Measurements from ENCODE around the gene ODF4.

Gene ODF4

DNA sequence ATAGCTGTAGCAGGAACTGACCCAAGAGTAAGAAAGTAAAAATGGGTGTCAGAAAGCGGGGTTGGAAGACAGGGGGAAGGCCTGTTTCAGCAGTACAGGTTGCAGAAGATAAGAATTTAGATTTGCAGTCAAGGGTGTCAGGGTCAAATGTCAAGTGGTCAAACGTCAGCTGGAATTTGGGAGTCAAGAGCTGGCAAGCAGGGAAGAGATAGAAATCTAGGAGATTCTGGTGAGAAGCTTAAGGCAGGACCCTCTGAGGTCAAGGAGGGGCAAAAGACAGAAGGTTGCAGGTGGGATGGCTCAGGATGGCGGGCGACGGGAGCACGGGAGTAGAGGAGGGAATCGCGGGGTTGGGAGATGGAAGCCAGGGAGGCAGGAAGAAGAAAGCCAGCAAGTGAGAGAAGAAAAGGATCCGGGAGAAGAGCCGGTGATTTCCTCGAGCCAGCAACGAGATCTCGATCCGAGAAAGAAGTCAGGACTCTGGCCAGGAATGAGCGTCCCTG, 44.8 kb upstream of the ODF4 start:
- no peak for TF ChIP-seq POLR2AphosphoS5 (IDR thresholded peaks at IDR 0.05; ENCODE audit: low read depth, low read length)
- no peak for TF ChIP-seq TAF1 (IDR thresholded peaks at IDR 0.05; ENCODE audit: borderline replicate concordance, insufficient read depth, low read length)
- TF ChIP-seq, protein P1, sequence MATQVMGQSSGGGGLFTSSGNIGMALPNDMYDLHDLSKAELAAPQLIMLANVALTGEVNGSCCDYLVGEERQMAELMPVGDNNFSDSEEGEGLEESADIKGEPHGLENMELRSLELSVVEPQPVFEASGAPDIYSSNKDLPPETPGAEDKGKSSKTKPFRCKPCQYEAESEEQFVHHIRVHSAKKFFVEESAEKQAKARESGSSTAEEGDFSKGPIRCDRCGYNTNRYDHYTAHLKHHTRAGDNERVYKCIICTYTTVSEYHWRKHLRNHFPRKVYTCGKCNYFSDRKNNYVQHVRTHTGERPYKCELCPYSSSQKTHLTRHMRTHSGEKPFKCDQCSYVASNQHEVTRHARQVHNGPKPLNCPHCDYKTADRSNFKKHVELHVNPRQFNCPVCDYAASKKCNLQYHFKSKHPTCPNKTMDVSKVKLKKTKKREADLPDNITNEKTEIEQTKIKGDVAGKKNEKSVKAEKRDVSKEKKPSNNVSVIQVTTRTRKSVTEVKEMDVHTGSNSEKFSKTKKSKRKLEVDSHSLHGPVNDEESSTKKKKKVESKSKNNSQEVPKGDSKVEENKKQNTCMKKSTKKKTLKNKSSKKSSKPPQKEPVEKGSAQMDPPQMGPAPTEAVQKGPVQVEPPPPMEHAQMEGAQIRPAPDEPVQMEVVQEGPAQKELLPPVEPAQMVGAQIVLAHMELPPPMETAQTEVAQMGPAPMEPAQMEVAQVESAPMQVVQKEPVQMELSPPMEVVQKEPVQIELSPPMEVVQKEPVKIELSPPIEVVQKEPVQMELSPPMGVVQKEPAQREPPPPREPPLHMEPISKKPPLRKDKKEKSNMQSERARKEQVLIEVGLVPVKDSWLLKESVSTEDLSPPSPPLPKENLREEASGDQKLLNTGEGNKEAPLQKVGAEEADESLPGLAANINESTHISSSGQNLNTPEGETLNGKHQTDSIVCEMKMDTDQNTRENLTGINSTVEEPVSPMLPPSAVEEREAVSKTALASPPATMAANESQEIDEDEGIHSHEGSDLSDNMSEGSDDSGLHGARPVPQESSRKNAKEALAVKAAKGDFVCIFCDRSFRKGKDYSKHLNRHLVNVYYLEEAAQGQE (IDR thresholded peaks at IDR 0.05; ENCODE audit: insufficient read depth in 1 of 2, low read depth in 2 of 2, low read length in 2 of 2), result no peak

DNA sequence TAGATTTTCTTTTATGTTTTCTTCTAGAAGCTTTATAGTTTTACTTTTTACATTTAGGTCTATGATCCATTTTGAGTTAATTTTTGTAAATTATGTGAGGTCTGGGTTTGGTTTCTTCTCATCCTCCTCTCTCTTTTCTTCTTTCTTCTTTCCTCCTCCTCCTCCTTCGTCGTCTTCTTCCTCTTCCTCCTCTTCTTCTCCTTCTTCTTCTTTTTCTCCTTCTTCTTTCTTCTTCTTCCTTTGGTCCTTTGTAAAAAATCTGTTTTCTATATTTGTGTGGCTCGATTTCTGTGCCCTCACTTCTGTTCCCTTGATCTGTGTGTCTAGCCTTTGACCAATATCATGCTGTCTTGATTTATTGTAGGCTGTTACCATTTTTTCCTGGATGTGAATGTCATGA, 39.4 kb upstream of the ODF4 start:
- TF ChIP-seq, protein P1 (IDR thresholded peaks at IDR 0.05; ENCODE audit: insufficient read depth in 1 of 2, low read depth in 2 of 2, low read length in 2 of 2), result no peak
- TF ChIP-seq TAF1 (IDR thresholded peaks at IDR 0.05; ENCODE audit: borderline replicate concordance, insufficient read depth, low read length), result no peak
- no peak for TF ChIP-seq SIN3A (IDR thresholded peaks at IDR 0.05; ENCODE audit: borderline replicate concordance, insufficient read depth, low read length)
- no peak for TF ChIP-seq FOXP2 (optimal IDR thresholded peaks at IDR 0.05; ENCODE audit: borderline replicate concordance, extremely low read depth, extremely low read length, insufficient read depth)
- TF ChIP-seq POLR2AphosphoS5 (IDR thresholded peaks at IDR 0.05; ENCODE audit: low read depth, low read length), result no peak

DNA sequence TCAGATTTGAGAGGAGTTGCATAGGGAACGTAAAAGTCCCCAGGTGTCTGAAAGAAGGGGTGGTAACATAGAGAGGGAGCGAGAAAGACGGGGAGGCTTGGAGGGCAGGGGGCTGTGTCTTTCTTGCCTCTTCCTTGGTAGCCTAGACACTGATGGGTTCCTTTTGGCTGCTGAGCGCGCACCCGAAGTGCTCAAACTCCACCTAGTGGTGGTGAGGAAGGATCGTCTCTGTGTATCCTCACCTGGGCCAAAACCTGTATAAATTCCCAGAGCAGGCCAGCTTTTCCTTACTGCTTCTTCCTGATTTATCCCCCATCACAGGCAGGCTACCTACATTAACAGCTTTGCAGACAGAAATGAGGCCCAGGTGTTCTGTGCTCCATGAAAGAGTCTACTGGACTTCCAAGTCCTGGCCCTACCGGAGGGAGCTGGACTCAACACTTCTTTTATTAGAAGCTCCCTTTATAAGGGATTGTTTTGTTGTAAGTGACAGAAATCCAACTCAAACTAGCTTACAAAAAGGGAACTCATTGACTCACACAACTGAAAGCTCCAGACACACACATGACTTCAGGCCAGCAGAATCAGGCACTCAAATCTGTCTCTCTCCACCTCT, 38.9 kb upstream of the ODF4 start:
- TF ChIP-seq SIN3A (IDR thresholded peaks at IDR 0.05; ENCODE audit: borderline replicate concordance, insufficient read depth, low read length) (no peak), TAF1 (IDR thresholded peaks at IDR 0.05; ENCODE audit: borderline replicate concordance, insufficient read depth, low read length) (no peak), POLR2AphosphoS5 (IDR thresholded peaks at IDR 0.05; ENCODE audit: low read depth, low read length) (no peak), FOXP2 (optimal IDR thresholded peaks at IDR 0.05; ENCODE audit: borderline replicate concordance, extremely low read depth, extremely low read length, insufficient read depth) (peak; percentile 34)

DNA sequence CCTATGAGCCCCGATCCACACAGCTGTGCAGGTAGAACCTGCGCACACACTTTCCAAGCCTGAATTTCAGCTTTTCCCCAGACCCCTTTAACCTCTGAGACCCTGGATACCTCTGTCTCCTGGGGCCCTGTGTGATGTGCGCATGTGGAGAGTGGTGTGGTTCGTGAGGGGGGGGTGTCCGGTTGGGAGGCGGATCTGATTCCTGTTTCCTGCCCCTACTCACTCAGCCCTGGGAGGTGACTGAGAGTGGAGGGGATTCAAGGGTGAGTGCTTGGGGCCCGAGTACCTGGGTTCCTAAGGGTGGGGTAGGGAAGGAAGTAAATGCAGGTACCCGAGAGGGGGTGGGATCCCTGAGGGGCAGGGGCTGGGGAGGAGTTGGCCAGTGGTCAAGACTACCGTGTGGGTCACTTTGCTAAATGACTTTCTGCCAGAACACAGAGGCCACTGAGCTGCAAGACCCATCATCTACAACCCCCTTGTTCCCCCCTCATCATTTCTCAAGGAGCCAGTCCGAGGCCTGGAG, 29.0 kb upstream of the ODF4 start:
- TF ChIP-seq FOXP2 (optimal IDR thresholded peaks at IDR 0.05; ENCODE audit: borderline replicate concordance, extremely low read depth, extremely low read length, insufficient read depth) (peak; percentile 59), POLR2AphosphoS5 (IDR thresholded peaks at IDR 0.05; ENCODE audit: low read depth, low read length) (no peak; the same call in 1 of the 2 replicates), SIN3A (IDR thresholded peaks at IDR 0.05; ENCODE audit: borderline replicate concordance, insufficient read depth, low read length) (peak; percentile 78; the same call in 1 of the 2 replicates), TAF1 (IDR thresholded peaks at IDR 0.05; ENCODE audit: borderline replicate concordance, insufficient read depth, low read length) (peak; percentile 79; the same call in 1 of the 2 replicates)
- TF ChIP-seq, protein P1 (IDR thresholded peaks at IDR 0.05; ENCODE audit: insufficient read depth in 1 of 2, low read depth in 2 of 2, low read length in 2 of 2), result peak in 1 of 2 experiments; percentile 24; a peak in 1 of 4 replicates

DNA sequence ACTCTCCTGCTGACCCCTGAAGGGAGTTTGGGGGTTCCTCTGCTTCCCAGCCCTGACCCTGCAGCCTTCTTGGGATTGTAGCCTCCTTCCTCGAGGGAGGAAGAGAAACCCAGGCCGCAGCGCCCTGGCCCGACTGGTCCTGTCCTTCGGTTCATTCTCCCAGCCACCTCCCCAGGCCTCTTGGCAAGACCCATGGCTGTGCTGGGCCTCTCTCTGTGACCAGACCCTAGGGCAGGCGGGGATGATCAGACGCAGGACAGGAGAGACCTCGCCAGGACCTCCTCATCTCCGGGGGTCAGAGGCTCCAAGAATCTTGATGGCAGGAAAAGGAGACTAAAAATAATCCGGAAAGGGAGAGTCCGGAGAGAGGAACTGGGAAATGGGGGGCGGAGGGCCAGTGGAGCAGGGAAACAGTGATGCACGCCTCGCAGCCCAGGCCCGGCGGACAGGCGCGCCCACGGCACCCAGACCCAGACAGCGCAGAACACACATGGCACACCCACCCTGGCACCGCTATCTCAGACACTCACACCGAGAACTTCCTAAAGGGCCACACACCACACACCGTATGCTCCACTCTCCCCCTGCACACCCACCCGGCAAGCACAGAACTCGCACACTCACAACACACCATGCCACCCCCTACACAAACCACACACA, 28.4 kb upstream of the ODF4 start:
- TF ChIP-seq TAF1 (IDR thresholded peaks at IDR 0.05; ENCODE audit: borderline replicate concordance, insufficient read depth, low read length) (no peak), FOXP2 (optimal IDR thresholded peaks at IDR 0.05; ENCODE audit: borderline replicate concordance, extremely low read depth, extremely low read length, insufficient read depth) (peak; percentile 37)

DNA sequence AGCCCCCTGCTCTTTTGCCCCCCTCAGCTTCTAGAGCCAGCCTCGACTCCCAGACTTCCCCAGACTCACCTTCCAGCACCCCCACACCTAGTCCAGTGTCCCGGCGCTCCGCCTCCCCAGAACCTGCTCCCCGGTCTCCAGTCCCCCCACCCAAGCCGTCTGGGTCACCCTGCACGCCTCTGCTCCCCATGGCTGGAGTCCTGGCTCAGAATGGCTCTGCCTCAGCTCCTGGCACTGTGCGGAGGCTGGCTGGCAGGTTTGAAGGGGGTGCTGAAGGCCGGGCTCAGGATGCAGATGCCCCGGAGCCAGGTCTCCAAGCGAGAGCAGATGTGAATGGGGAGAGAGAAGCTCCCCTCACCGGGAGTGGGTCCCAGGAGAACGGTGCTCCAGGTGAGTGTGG, 27.4 kb upstream of the ODF4 start:
- TF ChIP-seq SIN3A (IDR thresholded peaks at IDR 0.05; ENCODE audit: borderline replicate concordance, insufficient read depth, low read length), result no peak
- TF ChIP-seq POLR2AphosphoS5 (IDR thresholded peaks at IDR 0.05; ENCODE audit: low read depth, low read length), result no peak
- no peak for TF ChIP-seq TAF1 (IDR thresholded peaks at IDR 0.05; ENCODE audit: borderline replicate concordance, insufficient read depth, low read length)
- no peak for TF ChIP-seq FOXP2 (optimal IDR thresholded peaks at IDR 0.05; ENCODE audit: borderline replicate concordance, extremely low read depth, extremely low read length, insufficient read depth)
- TF ChIP-seq, protein P1 (IDR thresholded peaks at IDR 0.05; ENCODE audit: insufficient read depth in 1 of 2, low read depth in 2 of 2, low read length in 2 of 2), result no peak

Data from PFSK-1 (cell line).